HepG2 (cell line): ENCODE measurements around the gene PRR19. TPM values are rescaled to one million over a fixed set of nuclear protein-coding genes. Genes with fewer than 3 reads are reported as not detected.

Experiments
- ATAC-seq: fragments of 200-7000 bp; cut with Tn5 transposase; 3 replicates; pipeline ENCODE4 v1.9.1; 2020; ENCODE audit warnings: mild to moderate bottlenecking, moderate library complexity
- BruUV-seq: library from RNA; stranded (reverse); fragments of 400-500 nt; replicated peaks from 2 replicates; lab custom pipeline; 2021; lab: Mats Ljungman, UMichigan
- CTCF ChIA-PET: fragments of 300-600 bp; formaldehyde crosslinking; extraction: SDS; loops from one replicate; lab custom pipeline; 2021; ENCODE audit warnings: low total read pairs, inconsistent platforms, low intra/inter-chr PET ratio; lab: Yijun Ruan, JAX
- POLR2A ChIA-PET: fragments of 350-600 bp; sonication (Branson Sonifier 250); formaldehyde crosslinking; loops from one replicate; lab custom pipeline; 2020; ENCODE audit warnings: antibody characterized with exemption, inconsistent platforms; lab: Yijun Ruan, JAX
- DNase-seq: peaks from one replicate; pipeline ENCODE4 v3.0.0-alpha.2; 2015; ENCODE audit warnings: low spot score
- FAIRE-seq: peaks from 3 replicates; lab custom pipeline; 2011; peaks lifted over from hg19 to GRCh38; lab: Jason Lieb, UNC
- H2AFZ ChIP-seq: one replicate; pipeline ENCODE4 v1.6.1; 2011; ENCODE audit warnings: low read length, inconsistent platforms
- H3K27ac ChIP-seq: fragments of 300-600 bp; 3 replicates; pipeline ENCODE4 v1.8.0; 2011; ENCODE audit warnings: mixed run types, mild to moderate bottlenecking, mixed read lengths, low read length, inconsistent platforms; ENCODE audit not compliant: insufficient read depth; ENCODE audit errors: extremely low read length
- H3K27me3 ChIP-seq, 2 experiments: fragments of 200-600 bp in 1 of 2; 2 replicates in 1 of 2; 3 replicates in 1 of 2; pipeline versions ENCODE4 v1.6.0 to v1.8.0; 2011; ENCODE audit warnings: low read length in 2 of 2, mild to moderate bottlenecking in 2 of 2, moderate library complexity in 2 of 2, inconsistent platforms in 1 of 2; ENCODE audit not compliant: insufficient read depth in 2 of 2, control insufficient read depth in 1 of 2
- H3K36me3 ChIP-seq, 2 experiments: fragments of 200-600 bp in 1 of 2; replicated peaks in 1 of 2; 2 replicates in 1 of 2; 3 replicates in 1 of 2; pipeline versions ENCODE4 v1.5.1 to v1.8.0; 2011; ENCODE audit warnings: low read length in 2 of 2, inconsistent platforms in 1 of 2; ENCODE audit not compliant: insufficient read depth in 2 of 2, control insufficient read depth in 1 of 2
- H3K4me1 ChIP-seq: 2 replicates; pipeline ENCODE4 v1.5.1; 2012; ENCODE audit warnings: low read length, inconsistent platforms; ENCODE audit not compliant: insufficient read depth
- H3K4me2 ChIP-seq: 2 replicates; pipeline ENCODE4 v1.6.0; 2011; ENCODE audit warnings: low read depth, low read length, inconsistent platforms
- H3K4me3 ChIP-seq, 3 experiments: fragments of 200-600 bp in 1 of 3; sonication (generic), shearing (Covaris generic) in 1 of 3; replicated peaks in 1 of 3; 2 replicates each; pipeline ENCODE4 v1.5.1; 2011 to 2016; ENCODE audit warnings: low read length in 3 of 3, inconsistent platforms in 2 of 3, low read depth in 2 of 3, mild to moderate bottlenecking in 2 of 3, control low read depth in 1 of 3, mixed read lengths in 1 of 3; ENCODE audit not compliant: insufficient read depth in 1 of 3
- H3K79me2 ChIP-seq: one replicate; pipeline ENCODE4 v1.6.1; 2011; ENCODE audit warnings: low read length, inconsistent platforms; ENCODE audit not compliant: insufficient read depth
- H3K9ac ChIP-seq: 2 replicates; pipeline ENCODE4 v1.6.0; 2011; ENCODE audit warnings: mild to moderate bottlenecking, low read depth, low read length, inconsistent platforms; ENCODE audit not compliant: insufficient read depth
- H3K9me3 ChIP-seq: 2 replicates; pipeline ENCODE4 v1.5.1; 2012; ENCODE audit warnings: mild to moderate bottlenecking, low read length
- H4K20me1 ChIP-seq: 2 replicates; pipeline ENCODE4 v1.6.0; 2011; ENCODE audit warnings: inconsistent platforms, mild to moderate bottlenecking, low read length, moderate library complexity; ENCODE audit not compliant: insufficient read depth
- ARID2 ChIP-seq: sonication (generic); formaldehyde crosslinking; IDR thresholded peaks from 2 replicates; pipeline ENCODE4 v1.8.1; 2022; ENCODE audit warnings: mild to moderate bottlenecking, missing genetic modification reagents, borderline replicate concordance
- EZH2 ChIP-seq: conservative IDR thresholded peaks from 2 replicates; pipeline ENCODE4 v1.6.1; 2012; ENCODE audit warnings: mild to moderate bottlenecking, low read depth, low read length, moderate library complexity
- HMGXB4 ChIP-seq, 2 experiments: sonication (generic) in 1 of 2; formaldehyde crosslinking in 1 of 2; IDR thresholded peaks; 2 replicates each; pipeline versions ENCODE4 v1.4.0 to v1.6.1; 2018 to 2020; ENCODE audit warnings: missing genetic modification reagents in 2 of 2, borderline replicate concordance in 1 of 2, low read depth in 1 of 2, mild to moderate bottlenecking in 1 of 2, missing biosample characterization in 1 of 2
- JUN ChIP-seq: sonication (generic); formaldehyde crosslinking; IDR thresholded peaks from 2 replicates; pipeline ENCODE4 v1.4.0; 2020; ENCODE audit warnings: mild to moderate bottlenecking, missing genetic modification reagents
- NR1H2 ChIP-seq: sonication (generic); formaldehyde crosslinking; IDR thresholded peaks from 2 replicates; pipeline ENCODE4 v1.8.1; 2022; ENCODE audit warnings: low read depth, missing genetic modification reagents, borderline replicate concordance
- PCBP2 ChIP-seq: fragments of 200-400 bp; formaldehyde crosslinking; optimal IDR thresholded peaks from 2 replicates; pipeline ENCODE3; 2018; ENCODE audit warnings: low read length, low read depth; ENCODE audit not compliant: poor library complexity, severe bottlenecking
- UBTF ChIP-seq: sonication (generic); formaldehyde crosslinking; IDR thresholded peaks from 2 replicates; pipeline ENCODE4 v1.4.0; 2020; ENCODE audit warnings: mild to moderate bottlenecking, missing genetic modification reagents
- ZBTB39 ChIP-seq: sonication (generic); formaldehyde crosslinking; IDR thresholded peaks from 2 replicates; pipeline ENCODE4 v1.5.0; 2020; ENCODE audit warnings: missing genetic modification reagents
- ZNF138 ChIP-seq: sonication (generic); formaldehyde crosslinking; IDR thresholded peaks from 2 replicates; pipeline ENCODE4 v1.5.0; 2020; ENCODE audit warnings: mild to moderate bottlenecking, low read depth, missing genetic modification reagents
- ZNF709 ChIP-seq: sonication (generic); formaldehyde crosslinking; IDR thresholded peaks from 2 replicates; pipeline ENCODE4 v1.5.0; 2020; ENCODE audit warnings: mild to moderate bottlenecking, missing genetic modification reagents
- ZNF75D ChIP-seq: sonication (generic); formaldehyde crosslinking; IDR thresholded peaks from 2 replicates; pipeline ENCODE4 v1.8.1; 2023; ENCODE audit warnings: missing genetic modification reagents, mild to moderate bottlenecking, borderline replicate concordance
- ZSCAN30 ChIP-seq: sonication (generic); formaldehyde crosslinking; IDR thresholded peaks from 2 replicates; pipeline ENCODE4 v1.5.0; 2020; ENCODE audit warnings: mild to moderate bottlenecking, missing genetic modification reagents
- WGBS: methylation state at CpG from one replicate; pipeline ENCODE4 v1.1.6; 2017; ENCODE audit warnings: low lambda C conversion rate; 5-methylcytosine and 5-hydroxymethylcytosine counted together
- in situ Hi-C: cut with HindIII; loops from 2 replicates; pipeline ENCODE4 v1.10.0; 2017; ENCODE audit warnings: low pct_unique_long_range_greater_than_20kb; ENCODE audit not compliant: extremely low pct_ligation_motif_present
- intact Hi-C: fragments of 100-400 bp; cut with micrococcal nuclease; formaldehyde crosslinking; loops from one replicate; pipeline ENCODE4 v1.10.0; 2022; ENCODE audit not compliant: unreplicated experiment
- polyA plus RNA-seq, 8 experiments: library from polyadenylated mRNA; depleted of rRNA in 3 of 8; stranded (reverse) in 7 of 8; unstranded in 1 of 8; fragments of >200 nt; fragmentation: Illumina TruSeq in 4 of 8; extraction: Trizol in 4 of 8; gene quantifications; 2 replicates each; pipeline versions ENCODE4 v1.2.1 to v1.2.3, GENCODE V29; 2011 to 2016; ENCODE audit warnings: low read depth in 4 of 8, missing spikeins in 1 of 8, mixed read lengths in 1 of 8; ENCODE audit not compliant: insufficient read depth in 1 of 8
- total RNA-seq, 5 experiments: library from RNA; depleted of rRNA; stranded (reverse); fragments of >200 nt; fragmentation: Illumina TruSeq; extraction: Trizol; gene quantifications; 2 replicates each; pipeline ENCODE4 v1.2.3, GENCODE V29; 2016; ENCODE audit warnings: low read depth in 1 of 5

The PRR19 gene
- total and polyA plus RNA-seq, 2 of the 13 experiments (the other 11 are each of a cell fraction or from before 2014, with no cell fraction given), result 0.21 to 0.33 TPM

GRCh38 chr19:42313840-42314755 is 12.2 kb downstream of the PRR19 start:
- CTCF ChIA-PET, result no interaction called here
- Histone ChIP-seq H3K4me3 (peak overlapping the region; percentile 65 to 76 (median 76); a peak in 5 of 6 replicates), H3K4me2 (peak overlapping the region; percentile 71), H3K9me3 (no peaks in the 10 kb centered on the region), H3K36me3 (no peaks in the 10 kb centered on the region), H3K27ac (no peak overlapping the region), H3K9ac (no peak overlapping the region), H2AFZ (no peak overlapping the region), H4K20me1 (no peaks in the 10 kb centered on the region), H3K27me3 (peaks cover 0 to 10% of the 10 kb centered on the region in 2 experiments; a peak in 3 of 5 replicates), H3K4me1 (peaks cover 40% of the 10 kb centered on the region), H3K79me2 (no peaks in the 10 kb centered on the region)
- TF ChIP-seq ZNF138 (no peak), JUN (CRISPR knock-in tag) (no peak), ZSCAN30 (CRISPR knock-in tag) (no peak), EZH2 (no peak), UBTF (CRISPR knock-in tag) (0 out of 2 replicates have a peak, but pooled peaks have one; percentile 2), ARID2 (CRISPR knock-in tag) (0 out of 2 replicates have a peak, but pooled peaks have one; percentile 11), ZNF709 (no peak), ZNF75D (CRISPR knock-in tag) (no peak), ZBTB39 (no peak), NR1H2 (CRISPR knock-in tag) (no peak), PCBP2 (peak; percentile 58), HMGXB4 (CRISPR knock-in tag; IDR thresholded peaks at IDR 0.05; ENCODE audit: borderline replicate concordance in 1 of 2, low read depth in 1 of 2) (0 out of 4 replicates have a peak, but pooled peaks of 1 of the 2 experiments have one; percentile 5)
- DNase-seq, result no peak
- in situ Hi-C loops, result no loop called here
- POLR2A ChIA-PET, result interaction anchor here (1.6 kb wide), 1 partner anchor 12 kb away, joined by 5 read pairs; the partner anchor contains the start of genes PAFAH1B3 and PRR19
- no peak for FAIRE-seq
- 9% methylated on average over 19 of the region's 26 CpGs for WGBS
- intact Hi-C loops, result no loop called here
- no peak for ATAC-seq
- BruUV-seq, result no TSS peak
